GM13977 (cell line): ENCODE measurements around the gene ISCU.
A peak's percentile ranks its signal among the peaks of the same experiment; 100 is the strongest.
"Not testable (repeated sequence)": the region's sequence is repeated elsewhere in the genome, so short reads cannot be mapped to it uniquely, and the experiment has no call there.

Experiments used
- DNase-seq: peaks from one replicate; pipeline ENCODE4 v3.0.0; 2012; ENCODE audit warnings: low spot score
- in situ Hi-C: fragments of 300-500 bp; cut with MboI; formaldehyde crosslinking; loops from one replicate; pipeline ENCODE4 v1.12.0; 2022; ENCODE audit warnings: low sequenced_read_pairs, low pct_unique_long_range_greater_than_20kb, mixed read lengths, inconsistent platforms; ENCODE audit not compliant: unreplicated experiment
- TF ChIP-seq, protein P1 (sequence below): IDR thresholded peaks from 2 replicates; pipeline ENCODE4 v1.5.1; 2012; ENCODE audit warnings: mild to moderate bottlenecking, control low read depth; ENCODE audit not compliant: insufficient read depth; ENCODE audit errors: extremely low read depth, missing control alignments

The ISCU gene

DNA sequence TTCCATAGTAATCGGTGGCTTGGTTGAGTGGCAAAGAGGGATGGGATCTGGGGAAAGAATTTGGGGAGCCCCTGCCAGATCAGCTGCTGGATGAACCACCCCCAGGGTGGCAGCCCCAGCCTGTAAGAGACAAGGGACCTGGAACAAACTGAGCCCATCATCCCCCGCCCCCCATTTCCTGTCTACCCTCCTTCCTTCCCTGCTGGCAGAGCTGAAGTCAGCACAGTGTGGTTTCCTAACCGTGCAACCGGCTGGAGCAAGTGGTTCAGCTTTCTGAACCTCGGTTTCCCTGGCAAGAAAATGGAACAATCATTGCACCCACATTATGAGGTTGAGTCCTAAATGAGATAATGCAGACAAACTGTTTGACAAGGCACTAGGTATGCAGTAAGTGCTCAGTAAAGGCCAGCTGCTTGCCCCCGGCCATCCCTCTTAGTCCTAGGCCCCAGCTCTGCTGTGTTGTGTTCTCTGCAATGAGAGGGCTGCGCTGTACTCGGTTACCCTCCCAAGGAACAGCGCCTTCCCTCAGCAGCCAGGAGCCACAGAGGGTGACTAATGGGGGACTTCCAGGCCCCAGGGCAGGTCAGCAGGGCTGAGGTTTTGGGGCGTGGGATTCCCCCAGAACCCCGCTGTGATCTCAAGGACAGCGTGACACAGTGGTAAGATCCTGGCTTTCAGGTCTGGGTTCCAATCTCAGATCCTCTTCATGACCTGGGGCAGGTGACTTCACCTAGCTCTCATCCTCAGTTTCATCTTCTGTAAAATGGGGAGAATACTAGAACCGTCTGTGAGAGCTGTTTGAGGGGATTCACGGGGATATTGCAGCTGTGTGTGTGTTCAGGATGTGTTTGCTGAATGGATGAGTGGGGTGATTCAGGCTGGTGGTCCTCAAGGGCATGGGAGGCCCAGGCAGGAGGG is 54.8 kb downstream of the ISCU start:
- TF ChIP-seq, protein P1, sequence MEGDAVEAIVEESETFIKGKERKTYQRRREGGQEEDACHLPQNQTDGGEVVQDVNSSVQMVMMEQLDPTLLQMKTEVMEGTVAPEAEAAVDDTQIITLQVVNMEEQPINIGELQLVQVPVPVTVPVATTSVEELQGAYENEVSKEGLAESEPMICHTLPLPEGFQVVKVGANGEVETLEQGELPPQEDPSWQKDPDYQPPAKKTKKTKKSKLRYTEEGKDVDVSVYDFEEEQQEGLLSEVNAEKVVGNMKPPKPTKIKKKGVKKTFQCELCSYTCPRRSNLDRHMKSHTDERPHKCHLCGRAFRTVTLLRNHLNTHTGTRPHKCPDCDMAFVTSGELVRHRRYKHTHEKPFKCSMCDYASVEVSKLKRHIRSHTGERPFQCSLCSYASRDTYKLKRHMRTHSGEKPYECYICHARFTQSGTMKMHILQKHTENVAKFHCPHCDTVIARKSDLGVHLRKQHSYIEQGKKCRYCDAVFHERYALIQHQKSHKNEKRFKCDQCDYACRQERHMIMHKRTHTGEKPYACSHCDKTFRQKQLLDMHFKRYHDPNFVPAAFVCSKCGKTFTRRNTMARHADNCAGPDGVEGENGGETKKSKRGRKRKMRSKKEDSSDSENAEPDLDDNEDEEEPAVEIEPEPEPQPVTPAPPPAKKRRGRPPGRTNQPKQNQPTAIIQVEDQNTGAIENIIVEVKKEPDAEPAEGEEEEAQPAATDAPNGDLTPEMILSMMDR, result peak; percentile 9
- peak; percentile 90 for DNase-seq
- in situ Hi-C loops, result loop anchor here (5.0 kb wide), 1 partner anchor 50 kb away; no protein-coding TSS in a partner anchor

DNA sequence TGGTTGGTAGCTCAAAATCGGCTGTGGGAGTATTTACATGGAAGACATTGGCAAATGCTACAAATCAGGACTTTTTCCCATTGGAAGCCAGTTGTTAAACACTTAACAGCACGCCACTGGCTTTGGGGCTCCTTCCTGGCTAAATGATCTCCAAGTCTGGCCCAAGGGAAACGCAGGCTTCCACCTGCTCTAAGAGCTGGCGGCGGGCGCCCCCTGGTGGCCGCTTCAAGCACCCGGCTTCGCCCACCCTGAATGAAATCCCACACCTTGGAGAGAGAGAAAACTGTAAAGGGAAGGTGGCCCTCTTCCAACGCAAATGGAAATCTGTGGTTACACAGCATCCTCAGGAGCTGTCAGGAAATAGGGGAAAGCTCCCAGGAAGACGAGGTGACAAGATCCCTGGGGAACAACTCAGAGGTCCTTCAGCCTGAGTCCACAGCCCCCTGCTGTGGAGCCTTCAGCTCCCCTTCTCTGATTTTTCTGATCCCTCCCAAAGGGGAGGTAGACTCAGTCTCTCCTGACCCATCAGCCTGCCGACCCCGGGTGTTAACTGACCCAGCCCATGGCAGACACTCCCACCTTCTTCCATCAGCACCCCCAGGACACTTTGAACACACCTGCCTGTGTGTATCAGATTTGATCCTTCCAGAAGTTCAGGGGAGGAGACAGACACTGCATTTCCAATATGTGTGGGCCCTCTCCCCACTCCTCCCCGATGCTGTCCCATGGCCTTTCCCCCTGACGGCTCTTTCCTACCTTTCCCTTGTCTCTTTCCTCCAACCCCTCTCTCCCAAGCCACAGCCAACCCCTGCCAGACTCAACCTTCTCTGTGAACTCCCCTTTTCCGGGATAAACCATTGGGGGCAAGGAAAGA is 55.9 kb downstream of the ISCU start:
- TF ChIP-seq, protein P1, result peak; percentile 91
- in situ Hi-C loops, result loop anchor here (5.0 kb wide), 1 partner anchor 51 kb away; no protein-coding TSS in a partner anchor
- DNase-seq, result peak; percentile 74

DNA sequence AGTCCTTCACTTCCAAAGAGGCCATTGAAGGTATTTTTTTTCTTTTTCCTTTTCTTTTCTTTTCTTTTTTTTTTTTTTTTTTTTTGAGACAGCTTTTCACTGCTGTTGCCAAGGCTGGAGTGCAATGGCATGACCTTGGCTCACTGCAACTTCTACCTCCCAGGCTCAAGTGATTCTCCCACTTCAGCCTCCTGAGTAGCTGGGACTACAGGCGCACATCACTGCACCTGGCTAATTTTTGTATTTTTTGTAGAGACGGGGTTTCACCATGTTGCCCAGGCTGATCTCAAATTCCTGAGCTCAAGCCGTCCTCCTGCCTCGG is 56.5 kb downstream of the ISCU start:
- DNase-seq, result not testable (repeated sequence)
- in situ Hi-C loops, result loop anchor here (5.0 kb wide), 1 partner anchor 52 kb away; no protein-coding TSS in a partner anchor
